K562 (cell line): ENCODE data around the gene MKLN1. TPM values are rescaled to one million over a fixed set of nuclear protein-coding genes. Genes with fewer than 3 reads are reported as not detected.

Experiments
- AFF4 ChIP-seq: sonication (generic); formaldehyde crosslinking; IDR thresholded peaks from 2 replicates; pipeline ENCODE4 v1.8.0; 2023; ENCODE audit warnings: mild to moderate bottlenecking, missing genetic modification reagents
- CBFB ChIP-seq: sonication (generic); formaldehyde crosslinking; IDR thresholded peaks from 2 replicates; pipeline ENCODE4 v1.4.0; 2020; ENCODE audit warnings: mild to moderate bottlenecking, missing genetic modification reagents
- CTBP1 ChIP-seq: fragments of 450-650 bp; IDR thresholded peaks from 2 replicates; pipeline ENCODE4 v1.6.1; 2016; ENCODE audit warnings: borderline replicate concordance
- FOXM1 ChIP-seq, 2 experiments: fragments of 450-650 bp in 1 of 2; sonication (generic) in 1 of 2; formaldehyde crosslinking in 1 of 2; IDR thresholded peaks; 2 replicates each; pipeline versions ENCODE4 v1.6.1 to v1.9.0; 2017 to 2022; ENCODE audit warnings: low read depth in 2 of 2, mild to moderate bottlenecking in 2 of 2, missing genetic modification reagents in 1 of 2, moderate library complexity in 1 of 2
- MAX ChIP-seq: sonication (generic); formaldehyde crosslinking; IDR thresholded peaks from 2 replicates; pipeline ENCODE4 v1.9.0; 2022; ENCODE audit warnings: mild to moderate bottlenecking, missing genetic modification reagents
- RB1 ChIP-seq: fragments of 450-650 bp; IDR thresholded peaks from 2 replicates; pipeline ENCODE4 v1.6.1; 2017; ENCODE audit warnings: low read depth, mild to moderate bottlenecking
- STAT6 ChIP-seq: sonication (generic); formaldehyde crosslinking; IDR thresholded peaks from 2 replicates; pipeline ENCODE4 v1.8.1; 2023; ENCODE audit warnings: mild to moderate bottlenecking, missing genetic modification reagents
- ZNF311 ChIP-seq: fragments of 250-450 bp; sonication (Bioruptor Pico); IDR thresholded peaks from 2 replicates; pipeline ENCODE4 v1.4.0; 2020; ENCODE audit warnings: mild to moderate bottlenecking, moderate library complexity
- polyA plus RNA-seq, 8 experiments: library from polyadenylated mRNA; depleted of rRNA in 4 of 8; stranded (reverse) in 5 of 8; unstranded in 3 of 8; fragments of >200 nt; fragmentation: Nextera tagmentation in 2 of 8; fragmentation: Illumina TruSeq in 1 of 8; extraction: Ambion mirVana in 2 of 8; extraction: Trizol in 1 of 8; gene quantifications; 2 replicates each; pipeline versions ENCODE4 v1.2.1 to v1.2.3, GENCODE V29; 2011 to 2014; ENCODE audit warnings: inconsistent platforms in 1 of 8, missing spikeins in 1 of 8
- total RNA-seq, 7 experiments: library from RNA; depleted of rRNA in 6 of 7; stranded (reverse); fragments of >200 nt in 6 of 7; fragmentation: Illumina TruSeq in 2 of 7; extraction: Trizol in 2 of 7; gene quantifications; 2 replicates each; pipeline versions ENCODE4 v1.2.1 to v1.2.3, GENCODE V29; 2011 to 2021; ENCODE audit warnings: low replicate concordance in 1 of 7
- TF ChIP-seq, protein P1 (sequence below), 2 experiments: fragments of 450-650 bp; formaldehyde crosslinking in 1 of 2; IDR thresholded peaks; 2 replicates each; pipeline versions ENCODE4 v1.4.0 to v1.6.1; 2014 to 2020; ENCODE audit warnings: mild to moderate bottlenecking in 2 of 2, borderline replicate concordance in 1 of 2, low read depth in 1 of 2

MKLN1 gene
- total and polyA plus RNA-seq, 9 of the 15 experiments (the other 6 are each of a cell fraction or from before 2014, with no cell fraction given) = 18.6 to 80.4 (median 56.0) TPM

DNA sequence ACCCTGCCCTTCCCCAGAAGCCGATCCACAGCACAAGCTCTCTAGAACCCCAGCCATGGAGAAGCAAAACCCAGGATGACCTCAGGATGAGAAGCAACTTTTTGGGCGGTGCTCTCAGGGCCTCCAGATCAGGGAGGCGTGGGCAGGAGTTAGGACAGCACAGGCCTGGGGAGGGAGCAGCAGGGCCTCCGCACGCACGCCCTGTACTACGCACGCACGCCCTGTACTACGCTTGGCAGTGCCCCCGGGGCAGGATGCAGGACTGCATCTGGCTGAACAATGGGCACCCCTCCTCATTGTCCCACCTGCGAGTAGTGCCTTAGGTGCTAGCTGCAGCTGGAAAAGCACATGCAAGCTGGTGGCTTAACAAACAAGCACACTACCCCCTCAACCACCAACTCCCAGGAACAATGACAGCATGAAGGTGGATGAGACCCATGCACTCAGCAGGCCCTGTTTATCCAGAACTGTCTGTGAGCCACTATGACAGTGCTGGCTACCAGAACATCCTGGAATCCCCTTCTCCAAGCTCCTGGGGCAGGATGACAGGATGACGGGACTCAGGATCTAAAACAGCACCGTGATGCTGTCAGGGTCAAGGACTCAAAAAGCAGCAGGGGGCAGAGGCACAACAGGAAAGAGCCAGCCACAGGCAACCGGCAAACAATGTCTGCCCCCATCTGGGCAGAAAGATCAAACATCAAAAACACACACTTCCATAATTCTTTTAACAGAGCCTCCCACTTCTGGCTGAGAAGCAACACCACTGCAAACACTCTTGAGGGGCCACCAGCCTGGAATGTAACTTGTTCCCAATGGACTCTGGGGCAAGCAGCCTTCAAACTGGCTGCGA is 217.0 kb downstream of the MKLN1 start (continued):
- TF ChIP-seq FOXM1 (IDR thresholded peaks at IDR 0.05; ENCODE audit: low read depth) = no peak
- no peak for TF ChIP-seq FOXM1 (CRISPR knock-in tag; IDR thresholded peaks at IDR 0.05; ENCODE audit: low read depth)
- TF ChIP-seq MAX (CRISPR knock-in tag) = no peak
- no peak for TF ChIP-seq ZNF311 (CRISPR knock-in tag)
- TF ChIP-seq, protein P1, sequence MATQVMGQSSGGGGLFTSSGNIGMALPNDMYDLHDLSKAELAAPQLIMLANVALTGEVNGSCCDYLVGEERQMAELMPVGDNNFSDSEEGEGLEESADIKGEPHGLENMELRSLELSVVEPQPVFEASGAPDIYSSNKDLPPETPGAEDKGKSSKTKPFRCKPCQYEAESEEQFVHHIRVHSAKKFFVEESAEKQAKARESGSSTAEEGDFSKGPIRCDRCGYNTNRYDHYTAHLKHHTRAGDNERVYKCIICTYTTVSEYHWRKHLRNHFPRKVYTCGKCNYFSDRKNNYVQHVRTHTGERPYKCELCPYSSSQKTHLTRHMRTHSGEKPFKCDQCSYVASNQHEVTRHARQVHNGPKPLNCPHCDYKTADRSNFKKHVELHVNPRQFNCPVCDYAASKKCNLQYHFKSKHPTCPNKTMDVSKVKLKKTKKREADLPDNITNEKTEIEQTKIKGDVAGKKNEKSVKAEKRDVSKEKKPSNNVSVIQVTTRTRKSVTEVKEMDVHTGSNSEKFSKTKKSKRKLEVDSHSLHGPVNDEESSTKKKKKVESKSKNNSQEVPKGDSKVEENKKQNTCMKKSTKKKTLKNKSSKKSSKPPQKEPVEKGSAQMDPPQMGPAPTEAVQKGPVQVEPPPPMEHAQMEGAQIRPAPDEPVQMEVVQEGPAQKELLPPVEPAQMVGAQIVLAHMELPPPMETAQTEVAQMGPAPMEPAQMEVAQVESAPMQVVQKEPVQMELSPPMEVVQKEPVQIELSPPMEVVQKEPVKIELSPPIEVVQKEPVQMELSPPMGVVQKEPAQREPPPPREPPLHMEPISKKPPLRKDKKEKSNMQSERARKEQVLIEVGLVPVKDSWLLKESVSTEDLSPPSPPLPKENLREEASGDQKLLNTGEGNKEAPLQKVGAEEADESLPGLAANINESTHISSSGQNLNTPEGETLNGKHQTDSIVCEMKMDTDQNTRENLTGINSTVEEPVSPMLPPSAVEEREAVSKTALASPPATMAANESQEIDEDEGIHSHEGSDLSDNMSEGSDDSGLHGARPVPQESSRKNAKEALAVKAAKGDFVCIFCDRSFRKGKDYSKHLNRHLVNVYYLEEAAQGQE (IDR thresholded peaks at IDR 0.05; ENCODE audit: borderline replicate concordance) = peak; percentile 87
- TF ChIP-seq, protein P1 (CRISPR knock-in tag; IDR thresholded peaks at IDR 0.05; ENCODE audit: low read depth) = no peak
- TF ChIP-seq AFF4 (CRISPR knock-in tag) = no peak
- TF ChIP-seq STAT6 = no peak
- TF ChIP-seq CTBP1 = peak; percentile 24; the same call in 1 of the 2 replicates
- TF ChIP-seq RB1 = 0 out of 2 replicates have a peak, but pooled peaks have one; percentile 28
- peak; percentile 55; the same call in 1 of the 2 replicates for TF ChIP-seq CBFB (CRISPR knock-in tag)
